GM10266 (cell line): ENCODE measurements around the gene CFAP221.

Source experiments
- DNase-seq: peaks from one replicate; pipeline ENCODE4 v3.0.0; 2012; ENCODE audit errors: extremely low spot score
- CTCF ChIP-seq: IDR thresholded peaks from 2 replicates; pipeline ENCODE4 v1.5.1; 2012; ENCODE audit warnings: mild to moderate bottlenecking, low read depth; ENCODE audit not compliant: control insufficient read depth, insufficient read depth; ENCODE audit errors: missing control alignments

The CFAP221 gene

GRCh38 chr2:119691651-119692245 lies 147.5 kb downstream of the CFAP221 start:
- no peak for DNase-seq
- no peak for TF ChIP-seq CTCF

- DNase-seq = no peak
- TF ChIP-seq CTCF = no peak
Observed at GRCh38 chr2:119692310-119692709, 148.1 kb downstream of the CFAP221 start.

- no peak for TF ChIP-seq CTCF
- no peak for DNase-seq
Observed at GRCh38 chr2:119692954-119693353, 148.7 kb downstream of the CFAP221 start.

- DNase-seq = no peak
- no peak for TF ChIP-seq CTCF
Observed at GRCh38 chr2:119693567-119693966, 149.3 kb downstream of the CFAP221 start.

GRCh38 chr2:119693967-119694366 lies 149.7 kb downstream of the CFAP221 start:
- no peak for TF ChIP-seq CTCF
- no peak for DNase-seq

- DNase-seq = no peak
- TF ChIP-seq CTCF = no peak
Observed at GRCh38 chr2:119694470-119694844, 150.2 kb downstream of the CFAP221 start.

GRCh38 chr2:119694845-119695521 lies 150.7 kb downstream of the CFAP221 start:
- no peak for TF ChIP-seq CTCF
- no peak for DNase-seq
